Gastrocnemius medialis (tissue), 4 donors: ENCODE measurements around the gene CSAD. TPM values are rescaled to one million over a fixed set of nuclear protein-coding genes. Genes with fewer than 3 reads are reported as not detected.

Experiments used
- ATAC-seq, 2 donors: fragments of 150-250 bp; one replicate each; pipeline ENCODE4 v1.9.1; 2016
- DNase-seq, 2 donors: peaks; one replicate each; pipeline ENCODE4 v3.0.0-alpha.2; 2019
- H3K27ac ChIP-seq, 4 donors: fragments of 200-600 bp; sonication (generic); 1 replicate in 1 of 4; 2 replicates in 3 of 4; pipeline ENCODE4 v1.5.1; 2016 to 2018; ENCODE audit warnings: mild to moderate bottlenecking in 2 of 4, moderate library complexity in 1 of 4
- H3K27me3 ChIP-seq, 3 donors: fragments of 200-600 bp; sonication (generic) in 2 of 3; 1 replicate in 1 of 3; 2 replicates in 2 of 3; pipeline versions ENCODE4 v1.5.1 to v1.6.0; 2016 to 2019; ENCODE audit warnings: mild to moderate bottlenecking in 1 of 3, moderate library complexity in 1 of 3
- H3K36me3 ChIP-seq, 2 donors: fragments of 200-600 bp; sonication (generic) in 1 of 2; one replicate each; pipeline ENCODE4 v1.5.1; 2017 to 2018
- H3K4me1 ChIP-seq, 2 donors: fragments of 200-600 bp; sonication (generic) in 1 of 2; one replicate each; pipeline ENCODE4 v1.5.1; 2016 to 2017; ENCODE audit warnings: mild to moderate bottlenecking in 2 of 2
- H3K4me3 ChIP-seq, 4 donors: fragments of 200-600 bp; sonication (generic) in 3 of 4; 1 replicate in 1 of 4; 2 replicates in 3 of 4; pipeline ENCODE4 v1.5.1; 2016 to 2019; ENCODE audit warnings: mild to moderate bottlenecking in 2 of 4
- H3K9me3 ChIP-seq, 3 donors: fragments of 200-600 bp; sonication (generic) in 2 of 3; 1 replicate in 1 of 3; 2 replicates in 2 of 3; pipeline ENCODE4 v1.5.1; 2016 to 2019
- POLR2A ChIP-seq, 2 donors: fragments of 450-650 bp; IDR thresholded peaks; one replicate each; pipeline ENCODE4 v1.6.1; 2017; ENCODE audit warnings: antibody characterized with exemption in 2 of 2, mild to moderate bottlenecking in 2 of 2, moderate library complexity in 2 of 2
- in situ Hi-C, 4 donors: fragments of 200-750 bp; cut with MboI; loops; one replicate each; pipeline versions ENCODE4 v1.15.0 to v1.8.0; 2017; ENCODE audit warnings: low sequenced_read_pairs in 4 of 4
- intact Hi-C: fragments of 100-400 bp; cut with DNase I; formaldehyde crosslinking; loops from one replicate; pipeline ENCODE4 v1.15.1; 2023; ENCODE audit warnings: low total_unique reads
- total RNA-seq, 4 donors: library from RNA; depleted of rRNA; stranded (reverse); fragments of >200 nt; gene quantifications; one replicate each; pipeline versions ENCODE4 v1.1.0 to v1.2.3, GENCODE V29; 2016
- TF ChIP-seq, protein P1 (sequence below), 5 experiments: fragments of 450-650 bp in 3 of 5; fragments of 200-600 bp in 2 of 5; sonication (generic) in 2 of 5; IDR thresholded peaks in 4 of 5; conservative IDR thresholded peaks in 1 of 5; 1 replicate in 4 of 5; 2 replicates in 1 of 5; pipeline ENCODE4 v1.5.1; 2016 to 2019; ENCODE audit warnings: antibody characterized with exemption in 5 of 5, mild to moderate bottlenecking in 3 of 5, moderate library complexity in 3 of 5

CSAD gene
- total RNA-seq, 4 donors from 2014 or later, result 0.68 to 14.9 (median 1.9) TPM

DNA sequence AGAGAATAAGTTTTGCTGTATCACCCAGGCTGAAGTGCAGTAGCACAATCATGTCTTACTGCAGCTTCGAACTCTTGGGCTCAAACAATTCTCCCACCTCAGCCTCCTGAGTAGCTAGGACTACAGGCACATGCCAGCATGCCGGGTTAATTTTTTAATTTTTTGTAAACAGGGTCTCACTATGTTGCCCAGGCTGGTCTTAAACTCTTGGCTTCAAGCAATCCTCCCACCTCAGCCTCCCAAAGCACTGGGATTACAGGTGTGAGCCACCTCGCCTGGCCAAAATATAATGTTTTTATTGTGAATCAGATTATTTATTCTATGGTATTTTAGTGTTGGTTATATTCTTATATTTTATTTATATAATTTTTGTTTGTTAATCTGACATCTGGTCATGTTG is 4.0 kb downstream of the CSAD start:
- in situ Hi-C loops, result loop anchor here in 1 of 4 donors (25.0 kb wide), 1 partner anchor 114 kb away; the partner anchor contains the start of gene TNS2

DNA sequence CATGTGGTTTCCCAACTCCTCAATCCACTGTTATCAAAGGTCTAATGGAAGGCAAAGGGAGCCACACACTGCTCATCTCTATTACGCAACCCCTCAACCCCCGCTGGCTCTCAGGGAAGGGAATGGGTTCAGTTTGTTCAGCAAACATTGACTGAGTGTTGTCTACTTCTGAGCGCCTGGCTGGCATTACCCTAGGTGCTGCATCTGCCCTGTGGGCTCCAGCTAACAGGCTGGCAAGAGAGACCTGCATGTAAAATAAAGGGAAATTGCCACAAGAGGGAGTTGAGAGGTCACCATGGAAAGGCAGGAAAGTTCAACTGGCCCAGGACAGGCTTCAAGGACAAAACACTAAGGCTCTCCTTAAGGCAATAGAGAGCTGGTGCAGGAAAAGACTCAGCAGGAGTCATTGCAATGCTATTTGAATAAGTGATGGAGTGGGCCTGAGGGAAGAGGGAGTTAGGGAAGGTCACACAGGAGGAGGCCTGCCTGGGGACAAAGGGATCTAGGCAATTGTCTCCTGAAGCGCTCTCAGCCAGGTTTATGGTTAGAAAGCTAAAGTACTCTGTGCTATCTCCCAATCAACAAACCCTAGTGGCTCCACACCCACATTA is 5.7 kb downstream of the CSAD start:
- Histone ChIP-seq H3K4me1 (peaks cover 7 to 8% of the 10 kb centered on the region in 2 donors), H3K36me3 (no peaks in the 10 kb centered on the region), H3K9me3 (no peaks in the 10 kb centered on the region), H3K27me3 (no peaks in the 10 kb centered on the region), H3K4me3 (no peak overlapping the region), H3K27ac (no peak overlapping the region)
- TF ChIP-seq, protein P1, sequence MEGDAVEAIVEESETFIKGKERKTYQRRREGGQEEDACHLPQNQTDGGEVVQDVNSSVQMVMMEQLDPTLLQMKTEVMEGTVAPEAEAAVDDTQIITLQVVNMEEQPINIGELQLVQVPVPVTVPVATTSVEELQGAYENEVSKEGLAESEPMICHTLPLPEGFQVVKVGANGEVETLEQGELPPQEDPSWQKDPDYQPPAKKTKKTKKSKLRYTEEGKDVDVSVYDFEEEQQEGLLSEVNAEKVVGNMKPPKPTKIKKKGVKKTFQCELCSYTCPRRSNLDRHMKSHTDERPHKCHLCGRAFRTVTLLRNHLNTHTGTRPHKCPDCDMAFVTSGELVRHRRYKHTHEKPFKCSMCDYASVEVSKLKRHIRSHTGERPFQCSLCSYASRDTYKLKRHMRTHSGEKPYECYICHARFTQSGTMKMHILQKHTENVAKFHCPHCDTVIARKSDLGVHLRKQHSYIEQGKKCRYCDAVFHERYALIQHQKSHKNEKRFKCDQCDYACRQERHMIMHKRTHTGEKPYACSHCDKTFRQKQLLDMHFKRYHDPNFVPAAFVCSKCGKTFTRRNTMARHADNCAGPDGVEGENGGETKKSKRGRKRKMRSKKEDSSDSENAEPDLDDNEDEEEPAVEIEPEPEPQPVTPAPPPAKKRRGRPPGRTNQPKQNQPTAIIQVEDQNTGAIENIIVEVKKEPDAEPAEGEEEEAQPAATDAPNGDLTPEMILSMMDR (IDR thresholded peaks at IDR 0.05 in 4 of 5, conservative IDR thresholded peaks at IDR 0.05 in 1 of 5), result no peak
- TF ChIP-seq POLR2A (IDR thresholded peaks at IDR 0.05), result no peak
- in situ Hi-C loops (loop anchor here in 1 of 4 donors (25.0 kb wide), 1 partner anchor 113 kb away; the partner anchor contains the start of gene TNS2), intact Hi-C loops (no loop called here)
- ATAC-seq (no peak), DNase-seq (no peak)

More for the DNA sequence above, 4.0 kb downstream of the CSAD start:
- no peaks in the 10 kb centered on the region for H3K9me3 ChIP-seq
- H3K36me3 ChIP-seq, result no peaks in the 10 kb centered on the region
- DNase-seq (no peak), ATAC-seq (no peak)
- H3K27ac ChIP-seq, result no peak overlapping the region
- TF ChIP-seq, protein P1 (IDR thresholded peaks at IDR 0.05 in 4 of 5, conservative IDR thresholded peaks at IDR 0.05 in 1 of 5), result no peak
- TF ChIP-seq POLR2A (IDR thresholded peaks at IDR 0.05), result no peak
- no peak overlapping the region for H3K4me3 ChIP-seq
- peaks cover 13 to 14% of the 10 kb centered on the region in 2 donors for H3K4me1 ChIP-seq
- no peaks in the 10 kb centered on the region for H3K27me3 ChIP-seq
- intact Hi-C loops, result no loop called here

DNA sequence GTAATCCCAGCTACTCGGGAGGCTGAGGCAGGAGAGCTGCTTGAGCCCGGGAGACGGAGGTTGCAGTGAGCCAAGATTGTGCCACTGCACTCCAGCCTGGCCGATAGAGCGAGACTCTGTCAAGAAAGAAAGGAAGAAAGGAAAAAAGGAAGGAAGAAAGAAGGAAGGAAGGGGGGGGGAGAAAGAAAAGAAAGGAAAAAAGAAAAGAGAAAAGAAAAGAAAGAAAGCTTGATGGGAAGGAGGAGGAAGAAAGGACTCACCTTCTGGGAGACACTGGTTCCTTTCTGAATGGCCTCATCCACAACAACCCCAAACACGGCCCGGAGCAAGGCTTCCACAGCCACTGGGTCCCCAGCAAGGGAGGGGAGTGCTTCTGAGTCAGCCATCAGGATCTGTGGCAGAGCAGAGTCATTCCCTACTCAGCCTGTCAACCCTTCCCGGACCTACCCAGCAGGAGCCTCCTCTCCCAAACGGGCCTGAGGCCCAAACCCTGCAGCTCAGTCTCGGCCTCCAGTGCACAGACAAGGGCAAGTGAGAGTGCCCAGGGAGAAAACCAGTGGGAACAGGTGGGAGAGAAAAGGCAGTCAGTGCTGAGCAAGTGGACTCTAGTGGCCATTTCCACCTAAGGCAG is 7.5 kb downstream of the CSAD start:
- Histone ChIP-seq H3K4me3 (no peak overlapping the region), H3K27me3 (no peaks in the 10 kb centered on the region), H3K27ac (no peak overlapping the region), H3K9me3 (no peaks in the 10 kb centered on the region), H3K36me3 (no peaks in the 10 kb centered on the region), H3K4me1 (no peaks in the 10 kb centered on the region)
- in situ Hi-C loops, result no loop called here
- ATAC-seq (no peak), DNase-seq (no peak)
- TF ChIP-seq, protein P1 (IDR thresholded peaks at IDR 0.05 in 4 of 5, conservative IDR thresholded peaks at IDR 0.05 in 1 of 5), result no peak
- TF ChIP-seq POLR2A (IDR thresholded peaks at IDR 0.05), result no peak
- intact Hi-C loops, result no loop called here

DNA sequence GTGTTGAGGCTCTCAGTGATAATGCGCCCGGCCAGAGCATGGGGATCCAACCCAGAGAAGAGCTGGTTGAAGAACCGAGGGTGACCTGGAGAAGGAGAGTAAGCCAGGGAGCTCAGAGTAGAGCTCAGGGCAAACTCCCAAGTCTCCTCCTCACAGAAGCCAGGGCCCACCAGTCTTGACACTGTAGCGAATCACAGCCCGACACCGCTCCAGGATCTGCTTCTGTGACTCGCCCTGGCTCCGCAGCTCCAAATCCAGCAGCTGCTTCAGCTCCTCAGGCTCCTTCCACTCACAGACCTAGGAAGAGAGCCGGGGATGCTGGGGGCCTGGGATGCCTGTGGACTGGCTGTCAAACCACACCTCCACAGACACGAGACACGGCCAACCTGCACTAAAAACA is 8.4 kb downstream of the CSAD start:
- no peaks in the 10 kb centered on the region for H3K27me3 ChIP-seq
- no peaks in the 10 kb centered on the region for H3K4me1 ChIP-seq
- no peak overlapping the region for H3K4me3 ChIP-seq
- ATAC-seq (no peak), DNase-seq (no peak)
- intact Hi-C loops, result no loop called here
- H3K27ac ChIP-seq, result no peak overlapping the region
- H3K9me3 ChIP-seq, result no peaks in the 10 kb centered on the region
- in situ Hi-C loops, result no loop called here
- no peaks in the 10 kb centered on the region for H3K36me3 ChIP-seq
- TF ChIP-seq, protein P1 (IDR thresholded peaks at IDR 0.05 in 4 of 5, conservative IDR thresholded peaks at IDR 0.05 in 1 of 5), result no peak
- TF ChIP-seq POLR2A (IDR thresholded peaks at IDR 0.05), result no peak
